ENCODE measurements around the gene SLX4IP. TPM values are rescaled to one million over a fixed set of nuclear protein-coding genes. Genes with fewer than 3 reads are reported as not detected.

Gene SLX4IP
- polyA plus RNA-seq, 2 of the 4 experiments (the other 2 are of a cell fraction) = 3.4 to 7.5 TPM

DNA sequence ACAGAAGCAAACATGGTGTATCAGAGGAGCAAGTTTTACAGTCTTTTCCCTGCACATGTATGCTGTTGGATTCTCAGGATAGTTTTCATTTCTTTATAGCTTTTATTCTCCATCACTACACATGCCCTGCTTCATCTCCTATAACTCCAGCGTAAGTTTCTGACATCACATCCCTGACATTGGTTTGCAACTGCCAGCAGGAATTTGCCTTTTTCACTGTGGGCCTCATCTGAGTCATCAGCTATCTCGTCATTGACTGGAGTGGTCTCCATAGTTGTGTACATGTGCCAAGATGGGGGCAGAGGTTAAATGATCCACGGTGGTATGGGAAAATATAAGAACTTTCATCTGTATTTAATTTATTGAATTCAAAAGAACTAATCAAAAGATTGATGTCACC, 96.7 kb downstream of the SLX4IP start:
- Histone ChIP-seq H3K4me3 (no peak overlapping the region), H3K9me3 (no peaks in the 10 kb centered on the region), H3K4me1 (peaks cover 9% of the 10 kb centered on the region), H3K27ac (peak overlapping the region in 1 of 2 experiments; percentile 24; a peak in 2 of 6 replicates), H3K4me2 (no peak overlapping the region)
- DNase-seq (ENCODE audit: low read depth in 1 of 2, low spot score in 1 of 2) (no peak), ATAC-seq (no peak), FAIRE-seq (no peak)
- WGBS (ENCODE audit: missing lambda C conversion rate) = 75% methylated on average over 3 of the region's 3 CpGs
- TF ChIP-seq CHD4 (IDR thresholded peaks at IDR 0.05; ENCODE audit: borderline replicate concordance) (no peak), SMC3 (IDR thresholded peaks at IDR 0.05) (no peak), HDAC2 (IDR thresholded peaks at IDR 0.05) (no peak), CEBPB (IDR thresholded peaks at IDR 0.05) (no peak), NR3C1 (IDR thresholded peaks at IDR 0.05) (no peak), RFX5 (IDR thresholded peaks at IDR 0.05) (no peak), NFE2L2 (conservative IDR thresholded peaks at IDR 0.05; ENCODE audit: low read length) (no peak), RCOR1 (IDR thresholded peaks at IDR 0.05; ENCODE audit: low read depth, low read length) (no peak), TFCP2L1 (CRISPR knock-in tag; IDR thresholded peaks at IDR 0.05) (no peak), ESRRA (IDR thresholded peaks at IDR 0.05; ENCODE audit: borderline replicate concordance, low read length) (no peak), RNF2 (IDR thresholded peaks at IDR 0.05; ENCODE audit: borderline replicate concordance, low read depth) (no peak)
- TF ChIP-seq, protein P1, sequence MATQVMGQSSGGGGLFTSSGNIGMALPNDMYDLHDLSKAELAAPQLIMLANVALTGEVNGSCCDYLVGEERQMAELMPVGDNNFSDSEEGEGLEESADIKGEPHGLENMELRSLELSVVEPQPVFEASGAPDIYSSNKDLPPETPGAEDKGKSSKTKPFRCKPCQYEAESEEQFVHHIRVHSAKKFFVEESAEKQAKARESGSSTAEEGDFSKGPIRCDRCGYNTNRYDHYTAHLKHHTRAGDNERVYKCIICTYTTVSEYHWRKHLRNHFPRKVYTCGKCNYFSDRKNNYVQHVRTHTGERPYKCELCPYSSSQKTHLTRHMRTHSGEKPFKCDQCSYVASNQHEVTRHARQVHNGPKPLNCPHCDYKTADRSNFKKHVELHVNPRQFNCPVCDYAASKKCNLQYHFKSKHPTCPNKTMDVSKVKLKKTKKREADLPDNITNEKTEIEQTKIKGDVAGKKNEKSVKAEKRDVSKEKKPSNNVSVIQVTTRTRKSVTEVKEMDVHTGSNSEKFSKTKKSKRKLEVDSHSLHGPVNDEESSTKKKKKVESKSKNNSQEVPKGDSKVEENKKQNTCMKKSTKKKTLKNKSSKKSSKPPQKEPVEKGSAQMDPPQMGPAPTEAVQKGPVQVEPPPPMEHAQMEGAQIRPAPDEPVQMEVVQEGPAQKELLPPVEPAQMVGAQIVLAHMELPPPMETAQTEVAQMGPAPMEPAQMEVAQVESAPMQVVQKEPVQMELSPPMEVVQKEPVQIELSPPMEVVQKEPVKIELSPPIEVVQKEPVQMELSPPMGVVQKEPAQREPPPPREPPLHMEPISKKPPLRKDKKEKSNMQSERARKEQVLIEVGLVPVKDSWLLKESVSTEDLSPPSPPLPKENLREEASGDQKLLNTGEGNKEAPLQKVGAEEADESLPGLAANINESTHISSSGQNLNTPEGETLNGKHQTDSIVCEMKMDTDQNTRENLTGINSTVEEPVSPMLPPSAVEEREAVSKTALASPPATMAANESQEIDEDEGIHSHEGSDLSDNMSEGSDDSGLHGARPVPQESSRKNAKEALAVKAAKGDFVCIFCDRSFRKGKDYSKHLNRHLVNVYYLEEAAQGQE (IDR thresholded peaks at IDR 0.05) = no peak
- ChIA-PET CTCF (interaction anchor here (0.6 to 1.4 kb wide), 3 partner anchors 9 to 945 kb away, joined by 3 read pairs; partner anchors contain the start of gene MKKS), POLR2A (no interaction called here)

DNA sequence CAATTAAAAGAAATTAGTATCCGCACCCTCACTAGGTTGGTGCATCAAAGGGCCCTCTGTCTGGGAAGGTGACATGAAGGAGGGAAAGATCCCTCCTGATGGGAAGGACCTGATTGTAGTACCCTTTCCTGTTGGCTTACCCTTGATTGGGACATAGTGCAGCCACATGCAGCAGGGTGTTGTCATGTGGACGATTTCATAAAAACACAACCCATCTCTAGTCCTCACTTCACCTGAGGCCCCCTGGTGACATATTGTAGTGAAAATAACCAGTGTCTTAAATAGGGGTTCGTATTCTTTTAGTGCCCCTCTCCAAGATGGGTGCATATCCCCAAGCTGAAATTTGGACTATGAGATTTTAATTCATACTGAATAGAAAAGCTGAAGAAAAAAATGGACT, 97.3 kb downstream of the SLX4IP start:
- no peak for ATAC-seq
- ChIA-PET CTCF (interaction anchor here (0.6 to 0.8 kb wide), 2 partner anchors 11 to 946 kb away, joined by 3 read pairs; no protein-coding TSS in a partner anchor), POLR2A (no interaction called here)
- no peak overlapping the region for H3K27ac ChIP-seq
- H3K4me2 ChIP-seq = no peak overlapping the region
- TF ChIP-seq BHLHE40 (IDR thresholded peaks at IDR 0.05; ENCODE audit: low read depth, low read length) (no peak), NPAS2 (CRISPR knock-in tag; IDR thresholded peaks at IDR 0.05; ENCODE audit: borderline replicate concordance) (no peak), JUN (IDR thresholded peaks at IDR 0.05) (no peak), NR3C1 (IDR thresholded peaks at IDR 0.05) (no peak)
- TF ChIP-seq, protein P2, sequence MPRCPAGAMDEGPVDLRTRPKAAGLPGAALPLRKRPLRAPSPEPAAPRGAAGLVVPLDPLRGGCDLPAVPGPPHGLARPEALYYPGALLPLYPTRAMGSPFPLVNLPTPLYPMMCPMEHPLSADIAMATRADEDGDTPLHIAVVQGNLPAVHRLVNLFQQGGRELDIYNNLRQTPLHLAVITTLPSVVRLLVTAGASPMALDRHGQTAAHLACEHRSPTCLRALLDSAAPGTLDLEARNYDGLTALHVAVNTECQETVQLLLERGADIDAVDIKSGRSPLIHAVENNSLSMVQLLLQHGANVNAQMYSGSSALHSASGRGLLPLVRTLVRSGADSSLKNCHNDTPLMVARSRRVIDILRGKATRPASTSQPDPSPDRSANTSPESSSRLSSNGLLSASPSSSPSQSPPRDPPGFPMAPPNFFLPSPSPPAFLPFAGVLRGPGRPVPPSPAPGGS (IDR thresholded peaks at IDR 0.05) = no peak
- TF ChIP-seq, protein P1 (IDR thresholded peaks at IDR 0.05) = no peak
- H3K4me1 ChIP-seq = peaks cover 14% of the 10 kb centered on the region
- FAIRE-seq = peak; percentile 13
- H3K9me3 ChIP-seq = no peaks in the 10 kb centered on the region
- WGBS (ENCODE audit: missing lambda C conversion rate) = 75% methylated on average over 3 of the region's 3 CpGs
- DNase-seq (ENCODE audit: low read depth in 1 of 2, low spot score in 1 of 2) = no peak
- no peak overlapping the region for H3K4me3 ChIP-seq
